ENCODE data around the gene SPN.
A peak's percentile ranks its signal among the peaks of the same experiment; 100 is the strongest.
"Not testable (repeated sequence)": the region's sequence is repeated elsewhere in the genome, so short reads cannot be mapped to it uniquely, and the experiment has no call there.

SPN gene

GRCh38 chr16:29663016-29663806, at the start of gene SPN:
TSS of gene SPN (plus strand) at chr16:29663247. CDS start at chr16:29663729, 482 bp downstream.
- no peak for DNase-seq (ENCODE audit: low spot score)

GRCh38 chr16:29613307-29614057, 49.6 kb upstream of the SPN start:
- peak; percentile 91 for DNase-seq (ENCODE audit: low spot score)

- DNase-seq (ENCODE audit: low spot score), result not testable (repeated sequence)
These were observed 48.2 kb upstream of the SPN start for GRCh38 chr16:29614691-29615314.

- not testable (repeated sequence) for DNase-seq (ENCODE audit: low spot score)
These were observed 46.9 kb upstream of the SPN start for GRCh38 chr16:29616127-29616526.

GRCh38 chr16:29620591-29620990, 42.5 kb upstream of the SPN start:
- not testable (repeated sequence) for DNase-seq (ENCODE audit: low spot score)

GRCh38 chr16:29622738-29623137, 40.3 kb upstream of the SPN start:
- DNase-seq (ENCODE audit: low spot score), result not testable (repeated sequence)

- not testable (repeated sequence) for DNase-seq (ENCODE audit: low spot score)
These were observed 39.8 kb upstream of the SPN start for GRCh38 chr16:29623253-29623652.

- DNase-seq (ENCODE audit: low spot score), result not testable (repeated sequence)
These were observed 37.9 kb upstream of the SPN start for GRCh38 chr16:29625114-29625513.

GRCh38 chr16:29626778-29627331, 36.2 kb upstream of the SPN start:
- not testable (repeated sequence) for DNase-seq (ENCODE audit: low spot score)

GRCh38 chr16:29627661-29628075, 35.4 kb upstream of the SPN start:
- not testable (repeated sequence) for DNase-seq (ENCODE audit: low spot score)

GRCh38 chr16:29628707-29629106, 34.3 kb upstream of the SPN start:
- DNase-seq (ENCODE audit: low spot score), result not testable (repeated sequence)

- not testable (repeated sequence) for DNase-seq (ENCODE audit: low spot score)
These were observed 33.7 kb upstream of the SPN start for GRCh38 chr16:29629318-29629717.

GRCh38 chr16:29631658-29632057, 31.4 kb upstream of the SPN start:
- DNase-seq (ENCODE audit: low spot score), result not testable (repeated sequence)

- not testable (repeated sequence) for DNase-seq (ENCODE audit: low spot score)
These were observed 27.1 kb upstream of the SPN start for GRCh38 chr16:29635902-29636301.

GRCh38 chr16:29636368-29636767, 26.7 kb upstream of the SPN start:
- not testable (repeated sequence) for DNase-seq (ENCODE audit: low spot score)

GRCh38 chr16:29638751-29639150, 24.3 kb upstream of the SPN start:
- DNase-seq (ENCODE audit: low spot score), result not testable (repeated sequence)

- DNase-seq (ENCODE audit: low spot score), result no peak
These were observed 21.5 kb upstream of the SPN start for GRCh38 chr16:29641561-29641960.

- DNase-seq (ENCODE audit: low spot score), result no peak
These were observed 19.5 kb upstream of the SPN start for GRCh38 chr16:29643596-29643995.

- DNase-seq (ENCODE audit: low spot score), result no peak
These were observed 18.6 kb upstream of the SPN start for GRCh38 chr16:29644338-29644857.

GRCh38 chr16:29644973-29645693, 17.9 kb upstream of the SPN start:
- DNase-seq (ENCODE audit: low spot score), result no peak

GRCh38 chr16:29645694-29646187, 17.3 kb upstream of the SPN start:
- no peak for DNase-seq (ENCODE audit: low spot score)

Data from left forelimb (tissue), 1 donor.